NCI-H524 (cell line): ENCODE data around the gene MEF2D.

Experiments used
- DNase-seq, 2 experiments: peaks; one replicate each; lab custom pipeline; 2025; lab: John Stamatoyannopoulos, UW

Gene MEF2D

GRCh38 chr1:156500543-156500792, at the start of gene MEF2D:
MEF2D (minus strand) TSS chr1:156500775; CDS start chr1:156483292, 17,483 bp downstream.
- DNase-seq: no peak

GRCh38 chr1:156550346-156550745, 49.8 kb upstream of the MEF2D start:
- no peak for DNase-seq

- DNase-seq: no peak
Measured at GRCh38 chr1:156549831-156550230, 49.3 kb upstream of the MEF2D start.

DNA sequence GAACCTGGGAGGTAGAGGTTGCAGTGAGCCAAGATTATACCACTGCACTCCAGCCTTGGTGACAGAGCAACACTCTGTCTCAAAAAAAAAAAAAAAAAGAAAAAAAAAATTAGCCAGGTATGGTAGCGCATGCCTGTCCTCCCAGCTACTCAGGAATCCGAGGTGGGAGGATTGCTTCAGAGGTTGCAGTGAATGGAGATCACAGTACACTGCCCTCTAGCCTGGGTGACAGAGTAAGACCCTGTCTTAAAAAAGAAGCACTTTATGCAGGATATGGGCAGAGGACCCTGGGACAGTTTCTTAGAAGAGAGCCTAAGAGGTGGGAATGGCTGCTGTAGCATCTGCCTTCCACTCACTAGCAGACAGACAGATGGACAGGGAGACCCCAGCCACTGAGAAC, 48.8 kb upstream of the MEF2D start:
- no peak for DNase-seq

- DNase-seq: no peak
Measured at GRCh38 chr1:156547982-156548381, 47.4 kb upstream of the MEF2D start.

DNA sequence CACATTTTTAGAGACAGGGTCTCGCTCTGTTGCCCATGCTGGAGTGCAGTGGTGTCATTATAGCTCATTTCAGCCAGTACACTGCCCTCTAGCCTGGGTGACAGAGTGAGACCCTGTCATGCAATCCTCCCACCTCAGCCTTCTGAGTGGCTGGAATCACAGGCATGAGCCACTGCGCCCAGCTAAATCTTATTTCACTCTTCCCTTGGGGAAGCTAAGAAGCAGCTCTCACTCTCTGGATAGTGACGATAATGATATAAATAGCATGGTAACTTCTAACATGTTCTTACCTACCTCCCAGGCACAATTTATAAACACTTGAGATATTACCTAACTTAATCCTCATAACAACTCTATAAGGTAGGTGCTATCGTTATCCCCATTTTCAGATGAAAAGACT, 46.9 kb upstream of the MEF2D start:
- no peak for DNase-seq

- no peak for DNase-seq
Measured at GRCh38 chr1:156546267-156546666, 45.7 kb upstream of the MEF2D start.

- no peak for DNase-seq
Measured at GRCh38 chr1:156544592-156545102, 44.1 kb upstream of the MEF2D start.

DNA sequence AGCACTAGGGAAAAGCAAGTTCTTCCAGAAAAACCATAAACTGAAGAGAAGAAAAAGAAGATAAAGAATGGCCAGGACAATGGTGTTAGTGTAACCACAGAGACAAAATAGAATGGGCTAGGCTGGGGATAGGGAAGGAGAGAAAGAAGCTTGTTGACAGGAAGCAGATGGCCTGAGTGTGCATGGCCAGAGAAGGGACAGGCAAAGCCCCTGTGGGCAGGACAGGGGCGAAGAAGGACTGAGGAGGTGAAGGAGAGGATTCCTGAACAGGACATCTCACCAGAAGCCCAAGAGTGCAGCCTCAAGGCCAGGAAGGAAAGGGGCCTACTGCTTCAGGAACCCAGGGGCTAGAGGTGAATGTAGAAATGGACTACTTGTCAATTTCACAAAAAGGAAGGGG, 42.5 kb upstream of the MEF2D start:
- DNase-seq: no peak

DNA sequence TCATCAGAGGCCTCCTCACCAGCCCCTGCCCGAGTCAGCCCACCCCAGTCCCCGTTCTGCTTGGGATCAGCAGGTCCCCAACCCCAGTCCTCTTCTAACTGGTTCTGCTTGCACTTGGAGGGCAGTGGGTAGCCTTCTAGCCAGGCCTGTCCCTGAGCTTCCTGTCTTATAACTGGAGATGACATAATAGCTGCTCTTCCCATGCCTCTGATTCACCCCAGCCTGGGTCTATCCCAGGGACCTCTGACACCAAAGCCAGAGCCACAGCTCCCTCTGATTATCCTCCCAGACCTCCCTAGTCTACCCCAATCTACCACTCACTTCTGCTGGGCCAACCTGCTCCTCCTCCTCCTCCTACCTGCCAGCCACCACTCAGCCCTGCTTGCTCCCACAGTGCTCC, 40.4 kb upstream of the MEF2D start:
- DNase-seq: no peak

GRCh38 chr1:156539818-156540355, 39.3 kb upstream of the MEF2D start:
- no peak for DNase-seq

- DNase-seq: no peak
Measured at GRCh38 chr1:156538711-156539440, 38.3 kb upstream of the MEF2D start.

DNA sequence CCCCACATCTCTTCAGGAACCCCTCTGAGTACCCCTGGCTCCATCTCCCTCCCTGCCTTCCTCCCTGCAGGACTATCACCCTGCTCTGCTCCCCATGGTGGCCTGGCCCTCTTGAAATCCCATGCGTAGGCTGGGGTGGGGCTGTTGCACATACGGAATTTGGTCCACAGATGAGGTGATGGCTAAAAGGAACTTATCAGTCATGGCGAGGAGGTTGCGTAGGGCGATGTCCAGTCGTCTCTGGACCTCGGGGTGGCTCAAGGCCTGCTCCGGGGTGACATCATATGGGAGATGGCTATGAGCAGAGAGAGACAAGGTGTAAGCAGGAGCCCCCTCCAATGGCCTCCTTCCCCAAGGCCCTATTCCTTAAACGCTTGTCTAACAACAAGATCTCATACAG, 36.5 kb upstream of the MEF2D start:
- DNase-seq: no peak

GRCh38 chr1:156534424-156535060, 34.0 kb upstream of the MEF2D start:
- no peak for DNase-seq

GRCh38 chr1:156533568-156534220, 33.1 kb upstream of the MEF2D start:
- DNase-seq: no peak

DNA sequence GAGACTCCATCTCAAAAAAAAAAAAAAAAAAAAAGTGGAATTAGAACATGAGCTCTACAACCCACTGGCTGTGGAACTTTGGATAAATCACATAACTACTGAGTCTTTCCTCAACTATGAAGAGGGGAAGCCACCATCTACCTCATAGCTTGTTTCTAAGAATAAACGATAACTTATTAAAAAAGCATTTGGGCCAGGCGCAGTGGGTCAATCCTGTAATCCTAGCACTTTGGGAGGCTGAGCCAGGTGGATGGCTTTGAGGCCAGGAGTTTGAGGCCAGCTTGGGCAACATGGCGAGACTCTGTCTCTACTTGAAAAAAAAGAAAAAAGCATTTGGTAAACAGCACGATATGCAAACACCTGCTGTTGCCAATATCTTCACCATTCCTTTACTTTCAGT, 31.8 kb upstream of the MEF2D start:
- no peak for DNase-seq

DNA sequence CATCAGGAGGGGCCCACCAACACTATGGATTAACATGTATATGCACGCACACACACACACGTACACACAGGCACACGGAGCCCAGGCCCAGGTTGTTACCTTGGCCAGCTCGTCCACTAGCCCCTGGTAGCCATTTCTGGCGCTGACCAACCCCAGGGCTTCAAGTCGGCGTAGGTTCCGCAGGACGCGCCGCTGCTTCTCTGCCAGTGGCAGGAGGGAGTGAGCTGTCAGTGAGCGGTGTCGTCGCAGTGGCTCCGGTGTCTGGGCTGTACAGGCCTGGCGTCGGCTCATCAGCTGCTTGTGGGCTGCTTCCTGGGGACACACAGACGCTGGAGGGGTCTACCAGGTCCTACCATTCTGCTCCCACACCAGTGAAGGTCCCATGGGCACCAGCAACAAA, 29.4 kb upstream of the MEF2D start:
- no peak for DNase-seq

GRCh38 chr1:156528875-156529425, 28.4 kb upstream of the MEF2D start:
- no peak for DNase-seq

- DNase-seq: no peak
Measured at GRCh38 chr1:156528231-156528630, 27.7 kb upstream of the MEF2D start.

DNA sequence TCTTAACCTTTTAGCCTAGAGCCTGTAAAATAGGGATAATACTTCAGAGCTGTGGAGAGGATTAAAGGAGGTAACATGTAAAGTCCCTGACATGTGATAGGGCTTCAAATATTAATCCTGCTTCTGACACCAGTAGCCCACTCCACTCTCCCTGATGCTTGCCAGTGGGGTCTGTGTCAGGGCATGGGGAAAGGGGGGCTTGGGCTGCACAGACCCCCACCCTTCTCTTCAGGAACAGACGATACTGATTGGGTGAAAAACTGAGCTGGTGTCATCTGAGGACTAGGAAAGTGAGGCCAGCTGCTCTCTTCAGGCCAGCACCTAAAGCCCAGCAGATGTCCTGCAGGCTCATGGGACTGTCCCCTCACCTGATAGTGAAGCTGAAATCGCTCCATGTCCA, 27.0 kb upstream of the MEF2D start:
- peak in 1 of 2 experiments; percentile 71 for DNase-seq

DNA sequence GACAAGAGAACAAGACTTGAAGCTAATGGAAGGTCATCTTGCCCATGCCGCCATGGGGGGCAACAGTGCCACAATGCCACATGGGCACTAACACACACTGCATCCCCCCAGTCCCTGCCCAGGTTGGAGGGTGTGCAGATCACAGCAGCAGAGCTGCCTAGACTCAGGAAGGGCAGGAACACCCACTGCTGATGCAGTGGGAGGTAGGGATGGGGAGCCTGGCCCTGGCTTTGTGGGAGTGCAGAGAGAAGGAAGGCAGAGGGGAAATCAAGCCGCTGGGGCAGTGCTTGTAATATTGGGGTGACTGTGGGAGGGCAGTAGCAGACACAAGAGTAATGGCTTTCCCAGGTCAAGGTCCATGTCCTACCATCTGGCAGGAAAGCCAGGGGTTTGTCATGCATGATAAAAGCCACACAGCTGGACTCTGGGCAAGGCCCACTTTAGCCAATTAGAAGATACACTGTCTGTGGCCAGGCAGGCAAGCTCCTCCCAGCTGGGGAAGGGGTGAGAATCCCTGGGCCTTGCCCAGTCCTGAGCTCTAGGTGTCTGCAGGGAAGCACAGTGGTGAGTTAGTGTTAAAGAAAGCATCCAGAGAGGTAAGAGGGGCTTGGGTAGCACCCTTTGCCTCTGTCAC, 25.4 kb upstream of the MEF2D start:
- DNase-seq: no peak

DNA sequence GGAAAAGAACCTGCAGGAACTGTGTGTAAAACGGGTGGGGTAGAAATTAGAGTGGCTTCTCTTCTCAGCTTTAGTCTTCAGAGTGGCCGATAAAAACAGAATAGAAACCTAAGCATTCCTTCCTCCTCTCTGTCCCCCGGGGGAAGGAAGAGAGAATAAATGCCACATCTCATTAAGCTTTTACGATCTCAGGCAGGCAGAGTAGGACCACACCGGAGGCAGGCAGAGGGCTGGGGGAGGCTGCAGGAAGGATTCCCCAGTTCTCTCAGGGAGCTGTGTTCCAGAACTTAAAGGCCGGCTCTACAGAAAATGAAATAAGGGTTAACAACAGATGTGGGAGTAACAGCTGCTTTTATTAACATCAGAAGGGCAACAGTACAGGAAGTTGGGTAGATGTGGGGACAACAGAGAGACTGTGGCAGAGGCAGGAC, 24.5 kb upstream of the MEF2D start:
- no peak for DNase-seq
